Peyer's patch (tissue), 4 donors: ENCODE measurements around the gene GOLPH3. TPM values are rescaled to one million over a fixed set of nuclear protein-coding genes. Genes with fewer than 3 reads are reported as not detected.

Source experiments
- DNase-seq, 3 donors: peaks; one replicate each; pipeline ENCODE4 v3.0.0-alpha.2; 2017 to 2019
- H3K27ac ChIP-seq, 4 donors: fragments of 200-600 bp; sonication (generic); one replicate each; pipeline ENCODE4 v1.5.1; 2016 to 2019
- H3K27me3 ChIP-seq, 2 donors: fragments of 200-600 bp; sonication (generic); one replicate each; pipeline ENCODE4 v1.5.1; 2019
- H3K36me3 ChIP-seq, 3 donors: fragments of 200-600 bp; sonication (generic); one replicate each; pipeline ENCODE4 v1.5.1; 2016 to 2019
- H3K4me1 ChIP-seq, 4 donors: fragments of 200-600 bp; sonication (generic); one replicate each; pipeline ENCODE4 v1.5.1; 2016 to 2019
- H3K4me3 ChIP-seq, 4 donors: fragments of 200-600 bp; sonication (generic); 1 replicate in 3 of 4; 2 replicates in 1 of 4; pipeline ENCODE4 v1.5.1; 2016 to 2019; ENCODE audit warnings: mild to moderate bottlenecking in 1 of 4
- H3K9me3 ChIP-seq, 4 donors: fragments of 200-600 bp; sonication (generic); one replicate each; pipeline ENCODE4 v1.5.1; 2016 to 2019; ENCODE audit warnings: mild to moderate bottlenecking in 1 of 4
- CTCF ChIP-seq, 6 experiments: fragments of 450-650 bp in 4 of 6; fragments of 200-600 bp in 2 of 6; sonication (generic) in 1 of 6; IDR thresholded peaks; one replicate each; pipeline ENCODE4 v1.5.1; 2017 to 2019; ENCODE audit warnings: antibody characterized with exemption in 6 of 6, mild to moderate bottlenecking in 3 of 6, moderate library complexity in 1 of 6
- POLR2A ChIP-seq, 2 donors: fragments of 450-650 bp; IDR thresholded peaks; one replicate each; pipeline ENCODE4 v1.5.1; 2017; ENCODE audit warnings: antibody characterized with exemption in 2 of 2, mild to moderate bottlenecking in 2 of 2, moderate library complexity in 2 of 2
- total RNA-seq, 4 donors: library from RNA; depleted of rRNA; stranded (reverse); fragments of >200 nt; gene quantifications; one replicate each; pipeline ENCODE4 v1.1.0, GENCODE V29; 2016

GOLPH3 gene
- total RNA-seq, 4 donors from 2014 or later: 63.5 to 93.7 (median 75.1) TPM

GRCh38 chr5:32108167-32108566 lies 66.0 kb downstream of the GOLPH3 start:
- Histone ChIP-seq H3K9me3 (no peaks in the 10 kb centered on the region), H3K4me3 (no peak overlapping the region), H3K36me3 (peaks cover 0 to 89% (median 0%) of the 10 kb centered on the region in 3 donors), H3K27ac (no peak overlapping the region), H3K27me3 (no peaks in the 10 kb centered on the region), H3K4me1 (no peaks in the 10 kb centered on the region)
- DNase-seq: no peak
- no peak for TF ChIP-seq CTCF (IDR thresholded peaks at IDR 0.05)
- TF ChIP-seq POLR2A (IDR thresholded peaks at IDR 0.05): no peak

GRCh38 chr5:32107291-32107690 lies 66.8 kb downstream of the GOLPH3 start:
- no peaks in the 10 kb centered on the region for H3K4me1 ChIP-seq
- no peak for DNase-seq
- no peak overlapping the region for H3K4me3 ChIP-seq
- peaks cover 0 to 89% (median 0%) of the 10 kb centered on the region in 3 donors for H3K36me3 ChIP-seq
- H3K27ac ChIP-seq: no peak overlapping the region
- H3K27me3 ChIP-seq: no peaks in the 10 kb centered on the region
- no peak for TF ChIP-seq POLR2A (IDR thresholded peaks at IDR 0.05)
- TF ChIP-seq CTCF (IDR thresholded peaks at IDR 0.05): no peak
- H3K9me3 ChIP-seq: no peaks in the 10 kb centered on the region

- no peak for DNase-seq
- Histone ChIP-seq H3K4me3 (no peak overlapping the region), H3K36me3 (peaks cover 0 to 93% (median 0%) of the 10 kb centered on the region in 3 donors), H3K4me1 (peaks cover 0 to 9% (median 0%) of the 10 kb centered on the region in 4 donors), H3K9me3 (no peaks in the 10 kb centered on the region), H3K27ac (no peak overlapping the region), H3K27me3 (no peaks in the 10 kb centered on the region)
- TF ChIP-seq CTCF (IDR thresholded peaks at IDR 0.05) (no peak), POLR2A (IDR thresholded peaks at IDR 0.05) (no peak)
These were observed 70.6 kb downstream of the GOLPH3 start for GRCh38 chr5:32103521-32103920.

- TF ChIP-seq CTCF (IDR thresholded peaks at IDR 0.05) (no peak), POLR2A (IDR thresholded peaks at IDR 0.05) (no peak)
- Histone ChIP-seq H3K27me3 (no peaks in the 10 kb centered on the region), H3K4me1 (peaks cover 0 to 9% (median 0%) of the 10 kb centered on the region in 4 donors), H3K36me3 (peaks cover 0 to 82% (median 0%) of the 10 kb centered on the region in 3 donors), H3K9me3 (no peaks in the 10 kb centered on the region), H3K4me3 (no peak overlapping the region), H3K27ac (no peak overlapping the region)
- no peak for DNase-seq
These were observed 71.7 kb downstream of the GOLPH3 start for GRCh38 chr5:32102254-32102986.

- DNase-seq: no peak
- no peaks in the 10 kb centered on the region for H3K27me3 ChIP-seq
- H3K36me3 ChIP-seq: peaks cover 0 to 66% (median 0%) of the 10 kb centered on the region in 3 donors
- no peak overlapping the region for H3K27ac ChIP-seq
- H3K4me1 ChIP-seq: peaks cover 0 to 9% (median 0%) of the 10 kb centered on the region in 4 donors
- H3K4me3 ChIP-seq: no peak overlapping the region
- no peak for TF ChIP-seq POLR2A (IDR thresholded peaks at IDR 0.05)
- TF ChIP-seq CTCF (IDR thresholded peaks at IDR 0.05): no peak
- H3K9me3 ChIP-seq: no peaks in the 10 kb centered on the region
These were observed 73.3 kb downstream of the GOLPH3 start for GRCh38 chr5:32100691-32101302.
